ENCODE measurements around the gene ERVH48-1. TPM values are rescaled to one million over a fixed set of nuclear protein-coding genes. Genes with fewer than 3 reads are reported as not detected.
"Not testable (repeated sequence)": the region's sequence is repeated elsewhere in the genome, so short reads cannot be mapped to it uniquely, and the experiment has no call there.

ERVH48-1 gene
- polyA plus RNA-seq (ENCODE audit: insufficient read length in 3 of 3), result 1 to 10 TPM in 1 of 3 donors, under 1 TPM in 2; 0.20 to 2.4 (median 0.92) TPM
- long read RNA-seq, donor 1, result 0 reads
- long read RNA-seq, donor 2, result 0 reads
- long read RNA-seq, donor 3, result 0 reads
- long read RNA-seq, donor 4, partial matches to known transcripts, result 0 of 1 reads
- long read RNA-seq, donor 4, other reads (novel, unspliced or antisense), result 0 of 1 reads
- long read RNA-seq, donor 5, result 0 reads
- long read RNA-seq, donor 6, partial matches to known transcripts, result 0 of 1 reads
- long read RNA-seq, donor 6, other reads (novel, unspliced or antisense), result 0 of 1 reads
- long read RNA-seq, donor 7, result 0 reads
- long read RNA-seq, donor 8, partial matches to known transcripts, result 0 of 1 reads
- long read RNA-seq, donor 8, other reads (novel, unspliced or antisense), result 0 of 1 reads
- long read RNA-seq, donor 9, result 0 reads
- long read RNA-seq, donor 10, result 0 reads
- long read RNA-seq, donor 11, partial matches to known transcripts, result 0 of 1 reads
- long read RNA-seq, donor 11, other reads (novel, unspliced or antisense), result 0 of 1 reads
- long read RNA-seq, donor 12, result 0 reads
- long read RNA-seq, donor 13, partial matches to known transcripts, result 0 of 1 reads
- long read RNA-seq, donor 13, other reads (novel, unspliced or antisense), result 0 of 1 reads
- long read RNA-seq, donor 14, result 0 reads
- long read RNA-seq, donor 15, result 0 reads
- long read RNA-seq, donor 16, result 0 reads

DNA sequence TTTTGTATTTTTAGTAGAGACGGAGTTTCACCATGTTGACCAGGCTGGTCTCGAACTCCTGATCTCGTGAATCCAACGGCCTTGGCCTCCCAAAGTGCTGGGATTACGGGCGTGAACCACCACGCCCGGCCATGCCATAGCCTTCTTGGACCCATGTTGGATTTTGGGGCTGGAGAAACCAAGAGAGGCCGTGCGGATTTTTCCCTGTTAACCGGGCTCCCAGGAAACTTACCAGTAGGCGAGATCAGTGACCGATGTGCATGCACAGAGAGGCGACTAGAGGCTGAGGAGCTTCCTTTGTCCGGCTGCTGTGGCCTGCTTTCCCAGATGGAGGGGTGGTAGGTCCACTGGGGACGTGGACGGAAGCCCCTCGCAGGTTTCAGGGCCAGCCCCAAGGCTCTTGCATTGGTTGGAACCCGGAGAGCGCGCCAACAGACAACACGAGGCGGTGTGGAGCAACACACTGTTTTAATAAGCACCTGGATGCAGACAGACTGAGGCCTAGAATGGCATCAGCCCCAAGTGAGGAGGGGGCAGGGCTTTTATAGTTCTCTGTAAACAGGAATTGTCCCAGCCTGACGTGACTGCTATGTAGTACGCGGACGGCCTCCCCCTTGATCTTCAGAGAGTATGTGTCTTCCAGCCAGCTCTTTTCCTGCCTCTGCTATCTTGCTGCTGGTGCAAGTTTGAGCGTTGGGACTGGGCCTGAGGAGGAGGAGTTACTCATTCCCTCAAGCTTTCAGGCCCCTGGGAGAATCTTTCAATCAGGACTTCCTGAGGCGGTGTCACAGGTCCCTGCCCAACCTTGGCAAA is at the start of gene ERVH48-1:
Gene ERVH48-1, minus strand, starts transcription at position 517 of the 813 bp plus-strand sequence. CDS start 6,624 bp downstream, outside the sequence.
- no peak for DNase-seq

DNA sequence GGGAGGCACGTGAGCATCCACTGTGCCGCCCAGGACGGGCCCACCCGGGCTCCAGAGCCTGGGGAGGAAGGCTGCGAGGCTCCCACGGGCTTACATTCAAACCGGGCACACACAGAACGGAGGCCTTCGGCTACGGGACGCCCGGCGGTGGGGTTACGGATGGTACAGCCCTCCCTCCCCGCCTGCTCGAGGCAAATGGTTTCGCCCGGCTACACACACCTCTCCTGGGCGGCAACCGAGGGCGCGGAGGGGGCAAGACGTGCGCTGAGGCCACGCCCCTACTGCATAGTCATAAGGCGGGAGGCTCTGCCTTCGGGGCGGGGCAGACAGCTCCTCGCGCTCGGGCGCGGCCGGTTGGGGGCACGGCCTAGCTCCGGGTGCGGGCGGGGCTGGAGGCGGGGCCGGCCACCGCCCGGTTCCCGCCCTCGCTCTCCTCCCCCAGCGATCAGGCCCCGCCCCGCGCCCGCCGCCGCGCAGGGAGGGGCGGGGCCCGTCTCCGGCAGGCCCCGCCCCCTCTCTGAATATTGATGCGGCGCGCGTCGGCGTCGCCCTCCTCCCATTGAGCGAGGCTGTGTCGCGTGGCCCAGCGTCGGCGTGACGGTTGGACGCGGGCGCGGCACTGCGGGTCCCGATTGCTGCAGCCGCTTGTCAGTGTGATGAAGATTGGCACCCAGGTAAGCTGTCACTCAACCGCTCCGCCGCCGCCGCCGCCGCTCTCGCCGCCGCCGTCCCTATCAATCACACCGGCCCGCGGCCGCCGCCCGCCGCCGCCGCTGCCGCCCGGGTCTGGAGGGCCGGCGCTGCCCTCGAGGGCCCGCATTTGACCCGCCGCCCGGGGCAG is 48.8 kb upstream of the ERVH48-1 start, which contains the start of gene PKNOX1:
Gene PKNOX1, plus strand, starts transcription at position 572 of the 841 bp plus-strand sequence. CDS start 29,820 bp downstream, outside the sequence.
- DNase-seq, result peak; percentile 97

DNA sequence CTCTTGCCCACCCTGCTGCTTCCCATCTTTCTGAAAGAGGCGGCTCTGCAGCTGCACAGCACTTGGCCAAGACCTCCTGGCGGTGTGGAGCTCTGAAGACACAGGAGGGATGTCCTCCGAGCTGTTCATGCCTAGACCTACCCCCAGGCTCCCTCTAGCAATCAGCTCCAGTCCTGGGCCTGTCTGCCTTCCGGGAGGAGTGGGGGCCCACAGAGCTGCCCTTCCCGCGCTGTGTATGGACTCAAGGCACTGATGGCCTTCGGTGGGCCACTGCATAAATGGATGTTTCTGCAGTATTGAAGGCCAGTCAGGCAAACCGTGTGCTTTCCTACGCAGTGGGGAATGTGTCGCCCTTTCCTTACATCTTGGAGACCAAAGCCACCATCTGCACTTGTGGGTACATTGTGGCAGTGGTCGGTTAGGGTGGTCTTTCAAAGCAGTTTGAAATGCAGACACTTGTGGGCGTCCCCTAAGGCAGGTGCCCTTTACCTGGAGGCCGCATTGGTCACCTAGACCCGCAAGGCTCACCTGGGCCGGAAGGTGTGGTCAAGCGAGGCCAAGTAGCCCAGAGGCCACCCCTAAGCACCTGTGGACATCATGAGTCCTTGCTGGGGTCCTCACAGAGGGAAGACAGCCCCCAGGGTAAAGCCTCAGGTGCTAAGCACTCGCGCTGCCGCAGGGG is 48.0 kb upstream of the ERVH48-1 start:
- DNase-seq, result no peak

DNA sequence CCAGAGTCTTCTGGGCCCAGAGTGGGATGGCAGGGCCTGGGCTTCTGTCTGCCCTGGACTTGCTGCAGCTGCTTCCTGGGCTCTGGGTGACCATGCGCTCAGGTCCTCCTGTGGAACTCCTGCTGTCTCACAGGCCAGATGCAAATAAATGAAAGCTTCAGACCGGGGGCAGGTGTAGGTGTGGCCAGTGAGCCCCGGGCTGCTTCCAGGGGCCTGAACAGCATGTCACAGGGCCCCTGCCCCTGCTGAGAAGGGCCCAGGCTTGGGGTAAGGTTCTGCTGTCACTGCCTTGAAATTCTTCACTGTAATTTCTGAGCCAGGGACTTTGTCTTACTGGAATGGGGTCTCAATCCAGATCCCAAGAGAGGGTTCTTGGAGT is 46.5 kb upstream of the ERVH48-1 start:
- no peak for DNase-seq

DNA sequence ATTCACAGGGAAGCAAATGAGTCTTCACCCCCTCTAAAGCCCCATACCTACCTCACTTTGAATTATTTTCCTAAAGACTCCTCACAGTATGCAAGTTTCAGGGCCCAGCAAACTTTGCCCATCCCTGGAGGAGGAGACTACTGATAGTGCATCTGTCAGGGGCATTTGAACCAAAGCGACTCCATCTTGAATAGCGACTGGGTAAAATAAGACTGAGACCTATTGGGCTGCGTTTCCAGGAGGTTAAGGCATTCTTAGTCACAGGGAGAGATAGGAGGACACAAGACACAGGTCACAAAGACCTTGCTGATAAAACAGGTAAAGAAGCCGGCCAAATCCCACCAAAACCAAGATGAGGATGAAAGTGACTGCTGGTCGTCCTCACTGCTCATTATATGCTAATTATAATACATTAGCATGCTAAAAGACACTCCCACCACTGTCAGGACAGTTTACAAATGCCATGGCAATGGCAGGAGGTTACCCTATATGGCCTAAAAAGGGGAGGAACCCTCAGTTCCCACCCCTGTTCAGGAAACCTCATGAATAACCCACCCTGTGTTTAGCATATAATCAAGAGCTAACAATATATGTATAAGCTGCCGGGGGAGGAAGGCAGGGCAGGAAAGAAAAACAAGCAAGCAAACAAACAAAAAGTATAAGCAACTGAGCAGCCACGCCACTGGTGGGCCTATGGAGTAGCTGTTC is 45.7 kb upstream of the ERVH48-1 start:
- DNase-seq, result no peak

DNA sequence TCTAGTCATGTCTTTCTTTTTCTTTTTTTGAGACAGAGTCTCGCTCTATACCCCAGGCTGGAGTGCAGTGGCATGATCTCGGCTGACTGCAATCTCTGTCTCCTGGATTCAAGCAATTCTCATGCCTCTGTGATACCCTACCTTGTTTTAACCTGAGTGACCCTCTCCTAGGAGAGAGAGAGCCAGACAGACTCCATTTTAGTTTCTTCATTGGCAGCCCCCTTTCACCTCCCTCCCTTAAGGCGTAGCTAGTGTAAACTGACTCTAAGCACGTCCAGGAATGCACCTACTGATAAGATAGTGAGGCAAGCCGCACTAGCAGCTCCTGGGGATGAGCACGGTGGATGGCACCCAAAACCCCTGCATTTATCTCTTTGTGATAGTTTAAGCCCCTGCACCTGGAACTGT is 43.8 kb upstream of the ERVH48-1 start:
- DNase-seq, result no peak

DNA sequence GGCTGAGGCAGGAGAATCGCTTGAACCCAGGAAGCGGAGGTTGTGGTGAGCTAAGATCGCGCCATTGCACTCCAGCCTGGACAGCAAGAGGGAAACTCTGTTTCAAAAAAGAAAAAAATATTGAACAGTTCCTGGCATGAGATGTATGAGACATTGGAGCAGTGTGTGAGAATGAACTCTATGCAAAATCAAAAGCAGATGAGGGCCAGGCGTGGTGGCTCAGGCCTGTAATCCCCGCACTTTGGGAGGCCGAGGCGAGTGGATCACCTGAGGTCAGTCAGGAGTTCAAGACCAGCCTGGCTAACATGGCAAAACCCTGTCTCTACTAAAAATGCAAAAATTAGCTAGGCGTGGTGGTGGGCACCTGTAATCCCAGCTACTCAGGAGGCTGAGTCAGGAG is 42.2 kb upstream of the ERVH48-1 start:
- DNase-seq, result not testable (repeated sequence)

DNA sequence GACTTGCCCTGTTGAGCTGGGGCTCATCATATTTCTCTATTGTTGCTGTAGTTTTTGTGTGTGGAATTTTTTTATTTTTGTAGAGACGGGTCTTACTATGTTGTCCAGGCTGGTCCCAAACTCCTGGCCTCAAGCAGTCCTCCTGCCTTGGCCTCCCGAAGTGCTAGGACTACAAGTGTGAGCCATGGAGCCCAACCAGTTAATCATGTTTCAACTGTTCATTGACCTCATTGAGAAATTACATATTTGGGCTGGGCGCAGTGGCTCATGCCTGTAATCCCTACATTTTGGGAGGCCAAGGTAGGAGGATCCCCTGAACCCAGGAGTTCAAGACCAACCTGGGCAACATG is 39.8 kb upstream of the ERVH48-1 start:
- DNase-seq, result no peak

DNA sequence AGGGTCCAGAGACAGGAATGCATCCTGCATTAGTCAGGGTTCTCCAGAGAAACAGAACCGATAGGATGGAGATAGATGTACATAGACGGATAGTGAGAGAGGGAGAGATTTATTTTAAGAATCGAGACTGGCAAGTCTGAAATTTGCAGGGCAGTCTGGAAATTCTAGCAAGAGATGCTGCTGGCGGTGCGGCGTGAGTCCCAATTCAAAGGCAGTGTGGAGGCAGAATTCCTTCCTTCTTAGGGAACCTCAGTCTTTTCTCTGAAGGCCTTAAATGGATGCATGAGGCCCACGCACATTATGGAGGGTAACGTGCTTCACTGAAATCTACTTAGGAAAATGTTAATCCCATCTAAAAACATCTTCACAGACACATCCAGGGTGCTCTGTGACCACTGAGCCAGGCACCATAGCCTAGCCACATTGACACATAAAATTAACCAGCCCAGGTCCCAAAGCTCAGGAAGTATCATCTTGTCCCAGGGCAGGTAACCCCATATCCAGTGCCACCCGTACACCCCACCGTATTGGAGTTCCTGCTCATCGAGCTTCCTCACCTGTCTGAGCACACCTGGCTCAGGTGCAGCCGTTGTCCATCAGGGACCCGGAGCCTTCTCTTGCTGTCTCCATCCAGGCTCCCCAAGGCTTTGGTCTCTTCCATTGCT is 39.2 kb upstream of the ERVH48-1 start:
- DNase-seq, result no peak

DNA sequence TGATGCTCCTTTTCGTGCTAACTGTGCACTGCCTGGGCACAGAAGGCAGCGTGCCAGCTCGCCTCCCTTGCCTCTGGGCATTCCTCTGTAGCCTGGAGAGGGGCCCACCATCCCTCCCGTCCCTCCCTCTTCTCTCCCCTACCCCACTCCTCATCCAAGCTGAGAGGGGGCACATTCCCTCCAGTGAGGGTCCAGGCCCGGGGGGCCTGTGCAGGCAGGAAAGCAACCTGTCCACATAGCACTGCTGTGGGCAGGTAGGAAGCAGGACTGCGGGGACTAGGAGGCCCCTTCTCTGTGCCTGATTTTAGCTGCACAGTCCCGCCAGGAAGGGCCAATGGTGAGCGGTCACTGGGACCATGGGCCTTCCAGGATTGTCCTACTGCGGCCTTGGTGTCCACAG is 38.7 kb upstream of the ERVH48-1 start:
- no peak for DNase-seq

DNA sequence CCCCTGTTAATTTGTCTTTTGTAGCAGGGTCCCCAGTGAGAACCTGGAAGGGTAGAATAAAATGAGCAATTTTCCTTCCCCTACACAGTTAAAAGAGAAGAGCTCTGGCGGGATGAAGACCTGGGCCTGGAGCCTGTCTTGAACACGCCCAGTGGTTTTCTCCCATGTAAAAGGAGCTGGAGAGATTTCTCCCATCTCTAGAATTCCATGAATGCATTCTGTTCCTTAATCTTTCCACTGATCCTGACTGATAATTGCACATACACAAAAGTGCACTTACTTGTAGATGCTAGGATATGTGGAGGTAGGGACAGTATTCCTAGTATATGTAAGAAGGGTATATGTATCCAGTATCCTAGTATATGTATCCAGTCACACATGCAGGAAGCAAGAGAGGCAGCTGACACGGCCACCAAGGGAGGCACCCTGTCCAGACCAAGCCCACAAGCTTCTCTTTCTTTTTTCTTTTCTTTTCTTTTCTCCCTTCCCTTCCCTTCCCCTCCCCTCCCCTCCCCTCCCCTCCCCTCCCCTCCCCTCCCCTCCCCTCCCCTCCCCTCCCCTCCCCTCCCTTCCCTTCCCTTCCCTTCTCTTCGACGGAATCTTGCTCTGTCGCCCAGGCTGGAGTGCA is 37.1 kb upstream of the ERVH48-1 start:
- no peak for DNase-seq

DNA sequence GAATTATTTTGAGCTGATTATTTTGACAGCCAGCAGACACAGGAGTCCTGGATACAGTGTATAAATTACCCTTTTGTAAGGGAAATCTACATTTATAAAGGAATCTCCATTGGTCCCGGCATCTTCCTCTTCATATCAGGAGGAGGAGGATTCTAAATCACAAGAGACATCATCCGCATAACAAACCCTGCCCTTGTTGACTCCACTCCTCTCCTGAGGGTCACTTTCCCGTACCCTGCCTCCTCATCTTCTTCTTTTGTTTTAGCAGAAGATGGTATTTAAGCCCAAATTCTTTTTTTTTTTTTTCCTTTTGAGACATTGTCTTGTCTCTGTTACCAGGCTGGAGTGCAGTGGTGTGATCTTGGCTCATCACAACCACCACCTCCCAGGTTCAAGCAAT is 34.3 kb upstream of the ERVH48-1 start:
- no peak for DNase-seq

DNA sequence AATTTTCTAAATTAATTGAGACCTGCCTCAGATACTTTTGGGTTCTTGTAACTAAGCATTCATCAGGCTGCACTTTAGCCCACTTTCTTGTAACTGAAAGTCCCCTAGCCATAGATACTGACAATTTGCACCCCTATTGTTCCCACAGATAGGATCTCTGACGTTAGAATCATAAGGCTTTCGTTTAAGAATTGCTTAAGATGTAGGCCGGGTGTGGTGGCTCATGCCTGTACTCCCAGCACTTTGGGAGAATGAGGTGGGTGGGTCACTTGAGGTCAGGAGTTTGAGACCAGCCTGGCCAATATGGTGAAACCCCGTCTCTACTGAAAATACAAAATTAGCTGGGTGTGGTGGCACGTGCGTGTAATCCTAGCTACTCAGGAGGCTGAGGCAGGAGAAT is 32.7 kb upstream of the ERVH48-1 start:
- not testable (repeated sequence) for DNase-seq

DNA sequence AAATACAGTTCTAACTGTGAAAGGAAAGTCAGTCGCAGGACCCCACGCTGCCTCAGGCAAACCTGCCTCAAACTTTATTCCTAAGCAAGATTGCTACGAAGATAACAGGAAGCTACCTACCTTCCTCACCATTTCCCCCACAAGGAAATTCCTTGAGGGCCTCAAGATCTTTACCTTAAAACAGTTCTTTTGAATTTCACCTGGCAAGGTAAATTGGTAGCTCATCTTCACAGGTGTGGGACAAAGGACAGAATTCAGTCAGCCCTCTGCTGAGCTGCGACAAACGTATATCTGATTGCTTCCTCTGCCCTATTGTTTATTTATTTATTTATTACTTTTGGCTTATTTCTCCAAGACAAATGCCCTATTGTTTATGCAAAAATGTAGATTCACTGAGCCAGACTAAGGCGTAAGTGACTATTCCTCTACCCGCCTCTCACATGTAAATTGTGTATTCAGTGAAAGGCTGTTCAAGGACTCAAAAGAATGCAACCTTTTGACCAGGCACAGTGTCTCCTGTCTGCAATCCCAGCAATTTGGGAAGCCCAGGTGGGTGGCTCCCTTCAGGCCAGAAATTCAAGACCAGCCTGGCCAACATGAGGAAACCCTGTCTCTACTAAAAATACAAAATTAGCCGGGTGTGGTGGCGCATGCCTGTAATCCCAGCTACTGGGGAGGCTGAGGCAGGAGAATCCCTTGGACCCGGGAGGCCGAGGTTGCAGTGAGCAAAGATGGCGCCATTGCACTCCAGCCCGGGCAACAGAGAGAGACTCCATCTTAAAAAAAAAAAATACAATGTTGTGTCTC is 31.6 kb upstream of the ERVH48-1 start:
- no peak for DNase-seq

DNA sequence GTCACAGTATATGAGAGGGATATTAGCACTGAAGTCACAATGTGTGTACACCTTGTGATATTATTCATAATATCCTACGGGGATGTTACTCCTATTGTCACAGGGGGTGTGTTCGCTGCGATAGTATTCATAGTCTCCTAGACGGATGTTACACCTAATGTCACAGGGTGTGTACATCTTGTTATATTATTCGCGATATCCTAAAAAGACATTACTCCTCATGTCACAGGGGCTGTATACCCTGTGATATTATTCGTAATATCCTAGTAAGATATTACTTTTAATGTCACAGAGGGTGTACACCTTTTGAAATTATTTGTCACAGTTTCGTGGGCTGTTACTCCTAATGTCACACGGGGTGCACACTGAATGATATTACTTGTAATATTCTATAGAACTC is 25.8 kb upstream of the ERVH48-1 start:
- not testable (repeated sequence) for DNase-seq

DNA sequence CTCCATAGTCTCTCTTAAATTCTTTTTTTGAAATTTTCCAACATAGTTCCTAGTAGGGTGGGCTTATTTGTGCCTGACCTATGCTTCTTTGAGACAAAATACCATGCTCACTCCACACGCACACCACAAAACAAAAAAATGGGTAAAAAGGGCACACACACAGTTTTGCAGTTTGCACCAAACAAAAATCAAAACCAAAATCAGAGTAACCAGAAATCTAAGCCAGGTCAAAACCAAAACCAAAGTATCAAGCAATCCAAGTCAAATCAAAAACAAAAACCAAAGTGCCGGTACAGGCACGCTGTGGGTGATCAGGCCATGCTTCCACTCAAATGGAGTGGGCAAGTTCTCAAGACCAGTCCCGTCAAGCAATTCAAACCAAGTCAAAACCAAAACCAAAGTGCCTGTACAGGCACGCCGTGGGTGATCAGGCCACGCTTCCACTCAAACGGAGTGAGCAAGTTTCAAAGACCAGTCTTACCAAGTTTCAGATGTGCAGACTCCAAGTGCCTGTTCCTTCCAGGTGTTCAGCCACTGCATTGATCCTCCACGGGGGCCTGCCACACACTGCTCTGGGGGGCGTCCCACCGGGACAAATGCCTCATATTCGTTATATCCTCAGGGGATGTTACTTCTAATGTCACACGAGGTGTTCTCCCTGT is 23.8 kb upstream of the ERVH48-1 start:
- DNase-seq, result not testable (repeated sequence)

DNA sequence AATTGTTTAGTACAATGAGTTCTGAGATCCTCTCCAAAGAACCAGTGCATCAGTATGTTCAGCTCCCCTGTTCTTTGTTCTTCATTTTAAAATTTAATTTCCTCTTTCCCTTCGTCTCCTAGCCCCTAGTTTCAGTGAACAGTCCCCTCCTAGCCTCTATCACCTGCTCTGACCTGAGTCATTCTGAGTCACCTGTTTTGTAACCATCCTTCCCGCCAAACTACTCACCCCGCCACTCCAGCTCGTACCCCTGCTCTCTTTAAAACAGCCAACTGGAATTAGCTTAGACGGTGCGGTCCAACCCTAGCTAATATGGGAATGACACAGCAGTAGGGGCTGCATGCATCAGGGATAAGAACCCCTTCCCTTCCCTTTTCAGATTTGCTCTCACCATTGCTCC is 16.8 kb upstream of the ERVH48-1 start:
- DNase-seq, result no peak

DNA sequence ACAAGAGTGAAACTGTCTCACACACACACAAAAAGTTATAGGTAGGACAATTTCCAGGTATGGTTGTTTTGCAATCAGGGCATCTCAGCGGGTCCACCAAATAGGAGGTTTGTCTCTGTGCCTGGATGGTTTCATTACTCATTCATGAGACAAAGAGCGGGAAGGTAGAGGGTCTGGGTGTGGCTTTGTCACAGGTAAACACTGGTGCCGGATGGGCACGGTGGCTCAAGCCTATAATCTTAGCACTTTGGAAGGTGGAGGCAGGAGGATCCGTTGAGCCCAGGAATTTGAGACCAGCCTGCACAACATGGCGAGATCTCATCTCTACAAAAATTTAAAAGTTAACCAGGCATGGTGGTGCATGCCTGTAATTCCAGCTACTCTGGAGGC is 16.3 kb upstream of the ERVH48-1 start:
- DNase-seq, result no peak
